Subcutaneous adipose tissue (tissue), 4 donors: ENCODE data around the gene GTSF1L. TPM values are rescaled to one million over a fixed set of nuclear protein-coding genes. Genes with fewer than 3 reads are reported as not detected.

Source experiments
- CTCF ChIP-seq: fragments of 450-650 bp; IDR thresholded peaks from one replicate; pipeline ENCODE4 v1.5.1; 2016; ENCODE audit warnings: low read depth, mild to moderate bottlenecking, control low read depth, antibody characterized with exemption, moderate library complexity
- total RNA-seq, 4 donors: library from RNA; depleted of rRNA; stranded (reverse); fragments of >200 nt; gene quantifications; one replicate each; pipeline ENCODE4 v1.1.0, GENCODE V29; 2016

GTSF1L gene
- total RNA-seq, 4 donors from 2014 or later, result not detected

- TF ChIP-seq CTCF, result no peak
These were observed 17.4 kb upstream of the GTSF1L start for GRCh38 chr20:43744151-43744611.

- no peak for TF ChIP-seq CTCF
These were observed 13.8 kb upstream of the GTSF1L start for GRCh38 chr20:43740642-43741041.

DNA sequence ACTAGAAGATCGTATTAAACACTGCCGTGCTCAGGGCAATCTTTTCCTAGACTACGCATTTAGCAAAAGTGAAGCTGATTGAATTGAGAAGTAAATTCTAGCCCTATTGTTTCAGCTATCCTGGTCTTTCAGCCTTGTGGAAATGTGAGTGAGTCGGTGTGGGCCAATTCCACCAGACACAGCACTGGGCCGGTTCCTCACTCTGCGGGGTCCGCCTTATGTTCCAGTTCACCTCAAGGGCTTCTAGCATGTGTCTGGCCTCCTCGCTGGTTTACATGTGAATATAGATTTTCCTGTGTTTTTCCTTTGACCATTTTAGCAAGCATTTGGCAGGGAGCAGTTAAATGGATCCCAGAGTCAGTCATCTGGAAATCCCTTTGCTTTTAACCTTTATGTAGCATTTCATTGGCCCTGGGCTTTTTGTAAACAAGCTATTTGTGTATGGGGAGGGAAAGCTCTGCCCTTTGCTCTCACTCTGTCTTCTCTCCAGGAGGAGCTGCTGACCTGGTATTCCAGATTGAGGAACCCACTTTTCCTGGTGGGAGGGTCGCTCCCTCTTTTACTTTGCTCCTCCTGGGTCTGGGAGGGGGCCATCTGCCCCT, 12.4 kb upstream of the GTSF1L start:
- TF ChIP-seq CTCF, result no peak

DNA sequence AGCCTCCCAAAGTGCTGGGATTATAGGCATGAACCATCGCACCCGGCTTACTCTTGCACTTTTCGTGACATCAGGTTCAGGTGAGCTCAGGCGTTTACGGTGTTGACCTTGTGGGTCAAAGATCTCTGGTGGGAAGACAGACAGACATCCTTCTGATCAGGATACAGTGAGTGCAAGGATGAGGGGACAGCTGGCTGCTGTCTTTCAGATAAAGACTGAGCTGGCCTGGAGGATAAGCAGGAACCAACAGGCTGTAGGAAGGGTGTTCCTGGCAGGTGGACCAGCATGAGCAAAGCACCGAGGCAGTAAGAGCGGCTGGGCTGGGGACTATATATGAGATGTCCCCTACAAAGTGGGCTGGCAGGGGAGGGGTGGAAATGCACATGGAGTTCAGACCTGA, 11.1 kb upstream of the GTSF1L start:
- TF ChIP-seq CTCF, result no peak

DNA sequence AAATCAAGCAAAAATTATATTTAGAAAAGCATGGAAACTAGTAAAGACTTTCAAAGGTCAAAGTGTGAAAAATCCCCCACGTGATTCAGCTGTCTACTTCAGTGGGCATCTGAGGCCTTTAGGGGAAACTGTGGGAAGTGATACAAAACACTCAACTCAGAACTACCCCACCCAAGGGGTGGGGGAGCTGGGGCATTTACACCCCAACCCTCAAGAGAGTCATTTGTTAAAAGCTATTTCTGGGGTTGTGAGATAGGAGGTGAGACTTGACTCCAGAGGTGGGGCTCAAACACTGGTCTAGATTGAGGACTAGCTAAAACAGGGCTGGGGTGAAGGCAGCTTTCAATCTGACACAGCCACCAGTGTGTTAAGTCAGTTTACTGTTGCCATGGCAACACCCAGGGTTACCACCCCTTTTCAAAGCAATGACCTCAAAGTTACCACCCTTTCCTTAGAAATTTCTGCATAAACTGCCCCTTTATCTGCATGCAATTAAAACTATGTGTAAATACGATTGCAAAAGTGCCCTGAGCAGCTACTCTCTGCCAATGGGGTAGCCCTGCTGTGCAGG, 9.9 kb upstream of the GTSF1L start:
- no peak for TF ChIP-seq CTCF

GRCh38 chr20:43731927-43732326, 5.1 kb upstream of the GTSF1L start:
- TF ChIP-seq CTCF, result no peak

GRCh38 chr20:43731469-43731868, 4.7 kb upstream of the GTSF1L start:
- TF ChIP-seq CTCF, result no peak
